ENCODE data around the gene CSNK1D. TPM values are rescaled to one million over a fixed set of nuclear protein-coding genes. Genes with fewer than 3 reads are reported as not detected.

The CSNK1D gene
- total and polyA plus RNA-seq, 10 of the 15 experiments (the other 5 are each of a cell fraction or from before 2014, with no cell fraction given), result 5.7 to 105 (median 58.1) TPM

- no peak for FAIRE-seq
- ChIA-PET CTCF (interaction anchor here (2.0 kb wide), 1 partner anchor 11 kb away, joined by 6 read pairs; no protein-coding TSS in a partner anchor), RAD21 (ENCODE audit: unreplicated experiment) (interaction anchor here (0.6 kb wide), 1 partner anchor 387 kb away, joined by 3 read pairs; no protein-coding TSS in a partner anchor), SMC1A (ENCODE audit: uncharacterized antibody, unreplicated experiment) (no interaction called here), POLR2A (interaction anchor here (0.5 kb wide), 1 partner anchor 58 kb away, joined by 4 read pairs; no protein-coding TSS in a partner anchor)
- no peak for TF ChIP-seq YY1 (IDR thresholded peaks at IDR 0.05; ENCODE audit: low read depth, low read length)
- no peak for TF ChIP-seq FOXK2 (IDR thresholded peaks at IDR 0.05)
- no peak for TF ChIP-seq CHD2 (IDR thresholded peaks at IDR 0.05; ENCODE audit: borderline replicate concordance, low read depth, low read length)
- TF ChIP-seq CTCF (IDR thresholded peaks at IDR 0.05 in 2 of 3, conservative IDR thresholded peaks at IDR 0.05 in 1 of 3; ENCODE audit: control insufficient read depth in 2 of 3, extremely low read depth in 1 of 3, insufficient read depth in 1 of 3, low read depth in 3 of 3, low read length in 3 of 3), result no peak
- TF ChIP-seq MTA2 (IDR thresholded peaks at IDR 0.05; ENCODE audit: low read depth), result no peak
- no peak for TF ChIP-seq HDAC2 (IDR thresholded peaks at IDR 0.05)
- TF ChIP-seq LARP7 (IDR thresholded peaks at IDR 0.05), result no peak
- no peak for TF ChIP-seq ZBTB4 (CRISPR knock-in tag; IDR thresholded peaks at IDR 0.05)
- TF ChIP-seq EGR1 (IDR thresholded peaks at IDR 0.05; ENCODE audit: borderline replicate concordance in 1 of 2, low read depth in 2 of 2, low read length in 2 of 2), result no peak
- no peak for TF ChIP-seq STAT3 (IDR thresholded peaks at IDR 0.05; ENCODE audit: low read depth, low read length)
- no peak for TF ChIP-seq IKZF1 (conservative IDR thresholded peaks at IDR 0.05)
- TF ChIP-seq CREB1 (IDR thresholded peaks at IDR 0.05; ENCODE audit: low read depth), result no peak
- TF ChIP-seq EZH2 (IDR thresholded peaks at IDR 0.05; ENCODE audit: borderline replicate concordance, control insufficient read depth, low read depth, low read length), result no peak
- TF ChIP-seq KLF5 (IDR thresholded peaks at IDR 0.05; ENCODE audit: partially characterized antibody), result no peak
- no peak for TF ChIP-seq E4F1 (IDR thresholded peaks at IDR 0.05; ENCODE audit: borderline replicate concordance, partially characterized antibody)
- TF ChIP-seq DPF2 (IDR thresholded peaks at IDR 0.05), result no peak
- TF ChIP-seq NFXL1 (IDR thresholded peaks at IDR 0.05; ENCODE audit: borderline replicate concordance), result no peak
- TF ChIP-seq KAT2A (conservative IDR thresholded peaks at IDR 0.05; ENCODE audit: control insufficient read depth, low read depth, low read length), result no peak
- no peak for TF ChIP-seq ZNF622 (IDR thresholded peaks at IDR 0.05)
- 88% methylated on average over 15 of the region's 16 CpGs for WGBS (ENCODE audit: insufficient coverage, insufficient replicate concordance, low lambda C conversion rate, missing lambda C conversion rate)
- H3K27me3 ChIP-seq (replicated peaks in 1 of 2; ENCODE audit: control insufficient read depth in 2 of 2, insufficient read depth in 2 of 2, low read length in 1 of 2), result no peaks in the 10 kb centered on the region
- H3K4me1 ChIP-seq (ENCODE audit: control insufficient read depth, insufficient read depth, low read length), result peaks cover 9% of the 10 kb centered on the region
- H3K4me2 ChIP-seq (ENCODE audit: control insufficient read depth, insufficient read depth), result no peak overlapping the region
- no peaks in the 10 kb centered on the region for H4K20me1 ChIP-seq (ENCODE audit: control insufficient read depth, insufficient read depth)
- no peak for ATAC-seq
- BruUV-seq (replicated peaks), result no TSS peak
- H3K9me3 ChIP-seq (replicated peaks; ENCODE audit: control insufficient read depth, insufficient read depth, low read length), result no peaks in the 10 kb centered on the region
- H3K79me2 ChIP-seq (ENCODE audit: control insufficient read depth, insufficient read depth, low read length), result no peaks in the 10 kb centered on the region
- no peaks in the 10 kb centered on the region; a peak in 1 of 4 replicates for H3K36me3 ChIP-seq (ENCODE audit: control insufficient read depth in 2 of 2, insufficient read depth in 2 of 2, low read length in 1 of 2)
- no peak overlapping the region for H2AFZ ChIP-seq (ENCODE audit: control insufficient read depth, low read depth, low read length)
- DNase-seq (ENCODE audit: low read depth, low spot score), result no peak
- H3K27ac ChIP-seq (ENCODE audit: control insufficient read depth, insufficient read depth), result no peak overlapping the region
- in situ Hi-C loops (cut with MboI), result no loop called here
- no peak overlapping the region for H3K9ac ChIP-seq (ENCODE audit: control insufficient read depth, insufficient read depth, low read length)
- intact Hi-C loops (cut with micrococcal nuclease; ENCODE audit: unreplicated experiment), result no loop called here
- no peak overlapping the region for H3K4me3 ChIP-seq
These were observed 78.7 kb downstream of the CSNK1D start for GRCh38 chr17:82194765-82195164.

Data from GM12878 (cell line).